NCI-H146 treated with DMSO at 0.1 percent for 48 hours (cell line): ENCODE results near the gene RHPN2.

Experiments used
- DNase-seq: peaks from one replicate; lab custom pipeline; 2025; ENCODE audit not compliant: unreplicated experiment; lab: John Stamatoyannopoulos, UW

The RHPN2 gene

DNA sequence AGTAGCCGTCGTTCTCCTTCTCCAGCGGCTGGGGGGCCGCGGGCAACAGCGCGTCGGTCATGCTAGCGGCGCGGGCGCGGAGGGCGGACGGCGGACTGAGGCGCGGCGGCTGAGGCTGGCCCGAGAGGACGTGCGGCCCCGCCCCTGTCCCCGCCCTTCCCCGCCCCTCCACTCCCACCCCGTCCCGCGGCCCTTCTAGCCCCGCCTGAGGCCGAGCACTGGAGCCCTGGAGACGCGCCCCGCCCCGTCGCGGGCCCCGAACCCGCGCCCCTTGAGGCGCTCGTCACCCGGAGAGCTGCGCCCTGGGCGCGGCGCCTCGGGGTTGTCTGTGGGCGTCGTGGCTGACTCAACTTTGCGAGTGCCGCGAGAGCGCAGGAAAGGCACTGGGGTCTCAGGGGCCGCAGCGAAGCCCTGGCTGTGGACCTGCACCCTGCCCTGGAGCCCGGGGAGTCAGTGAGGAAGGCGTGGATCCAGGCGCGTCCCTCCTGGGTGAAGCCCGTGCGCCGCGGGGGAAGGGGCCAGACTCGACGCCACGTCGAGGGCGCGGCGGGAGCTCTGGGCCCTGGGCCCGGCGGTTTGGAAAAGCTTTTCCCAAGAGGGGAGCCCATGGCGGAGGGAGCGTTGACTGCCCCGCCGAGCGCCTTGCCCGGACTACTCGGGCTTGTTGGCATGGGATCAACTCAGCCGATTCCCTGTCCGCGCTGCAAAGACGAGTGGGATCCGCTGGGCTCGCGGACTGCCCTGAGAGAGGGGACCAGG is at the start of gene RHPN2:
TSS of gene RHPN2 (minus strand) at position 97 of the 759 bp plus-strand sequence. CDS start at position 61, 36 bp downstream.
- DNase-seq: peak; percentile 61

- no peak for DNase-seq
Observed at GRCh38 chr19:33114312-33114711, 49.6 kb upstream of the RHPN2 start.

DNA sequence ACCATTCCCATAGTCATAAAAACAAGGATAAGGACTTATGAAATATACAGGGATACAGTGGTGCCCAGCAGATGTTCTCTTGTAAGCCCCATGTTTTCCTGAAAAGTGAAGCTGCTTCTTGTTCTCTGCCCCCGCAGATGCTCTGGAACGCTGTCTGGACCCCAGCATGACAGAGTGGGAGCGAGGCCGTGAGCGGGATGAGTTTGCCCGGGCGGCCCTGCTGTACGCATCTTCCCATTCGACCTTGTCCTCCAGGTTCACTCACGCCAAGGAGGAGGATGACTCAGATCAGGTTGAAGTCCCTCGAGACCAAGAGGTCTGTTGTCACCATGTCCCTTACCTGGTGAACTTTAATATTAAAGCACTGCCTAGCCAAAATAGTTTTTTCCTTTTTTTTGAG is 46.9 kb upstream of the RHPN2 start:
- no peak for DNase-seq

GRCh38 chr19:33110137-33110910 is 45.6 kb upstream of the RHPN2 start:
- no peak for DNase-seq

GRCh38 chr19:33108161-33108560 is 43.5 kb upstream of the RHPN2 start:
- DNase-seq: no peak

- no peak for DNase-seq
Observed at GRCh38 chr19:33102893-33103292, 38.2 kb upstream of the RHPN2 start.

GRCh38 chr19:33100894-33101644 is 36.4 kb upstream of the RHPN2 start:
- DNase-seq: no peak

GRCh38 chr19:33098055-33098534 is 33.4 kb upstream of the RHPN2 start:
- DNase-seq: no peak

DNA sequence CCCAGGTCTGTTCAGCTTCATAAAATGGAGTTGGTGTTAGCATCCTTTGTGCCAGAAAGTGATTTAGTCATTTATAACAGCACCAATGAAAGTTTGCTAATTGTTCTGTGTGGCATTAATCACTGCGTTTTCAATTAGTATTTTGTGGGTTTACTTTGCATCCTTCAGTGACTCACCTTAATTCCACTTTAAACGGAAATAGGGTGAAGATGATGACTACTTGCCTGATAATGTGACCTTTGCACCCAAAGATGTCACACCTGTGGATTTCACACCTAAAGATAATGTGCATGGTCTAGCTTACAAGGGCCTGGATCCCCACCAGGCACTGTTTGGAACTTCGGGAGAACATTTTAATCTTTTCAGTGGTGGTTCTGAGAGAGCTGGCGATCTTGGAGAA is 31.3 kb upstream of the RHPN2 start:
- no peak for DNase-seq

GRCh38 chr19:33094436-33095067 is 29.9 kb upstream of the RHPN2 start:
- no peak for DNase-seq

- DNase-seq: no peak
Observed at GRCh38 chr19:33093420-33094210, 28.9 kb upstream of the RHPN2 start.

- no peak for DNase-seq
Observed at GRCh38 chr19:33090179-33090578, 25.5 kb upstream of the RHPN2 start.

DNA sequence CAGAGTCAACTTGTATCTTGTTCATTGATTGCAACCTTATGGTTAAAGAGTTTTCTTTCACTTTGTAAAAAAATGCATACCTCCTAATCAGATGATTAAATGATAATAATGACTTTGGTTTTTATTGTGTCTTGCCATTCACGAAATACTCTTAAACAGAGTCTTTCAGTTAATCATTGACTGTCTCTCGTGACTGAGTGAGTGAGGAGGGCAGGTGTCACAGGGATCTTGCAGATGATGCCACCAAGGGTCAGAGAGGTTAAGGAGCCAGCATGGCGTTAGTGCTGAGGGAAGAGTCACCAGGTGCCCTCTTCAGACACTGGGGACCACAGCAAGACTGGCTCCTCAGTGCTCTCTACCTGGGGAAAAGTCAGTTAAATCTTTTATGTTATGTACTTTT is 24.3 kb upstream of the RHPN2 start:
- no peak for DNase-seq

DNA sequence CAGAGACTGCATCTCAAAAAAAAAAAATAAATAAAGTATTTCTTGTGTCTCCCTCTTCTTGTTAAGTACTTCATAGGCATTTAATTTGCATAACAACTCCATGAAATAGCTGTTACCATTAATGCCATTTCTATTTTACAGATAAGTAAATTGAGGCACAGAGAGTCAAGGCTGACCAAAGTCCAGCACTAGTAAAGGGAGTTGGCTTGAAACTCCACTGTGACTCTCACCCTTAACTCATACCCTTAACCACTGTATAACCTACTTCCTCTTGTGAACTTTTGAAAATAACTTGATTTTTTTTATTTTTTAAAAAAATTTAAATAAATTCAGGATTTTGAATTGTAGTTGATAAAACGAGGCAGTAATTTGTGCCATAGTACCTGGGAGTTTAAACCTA is 22.3 kb upstream of the RHPN2 start:
- no peak for DNase-seq

DNA sequence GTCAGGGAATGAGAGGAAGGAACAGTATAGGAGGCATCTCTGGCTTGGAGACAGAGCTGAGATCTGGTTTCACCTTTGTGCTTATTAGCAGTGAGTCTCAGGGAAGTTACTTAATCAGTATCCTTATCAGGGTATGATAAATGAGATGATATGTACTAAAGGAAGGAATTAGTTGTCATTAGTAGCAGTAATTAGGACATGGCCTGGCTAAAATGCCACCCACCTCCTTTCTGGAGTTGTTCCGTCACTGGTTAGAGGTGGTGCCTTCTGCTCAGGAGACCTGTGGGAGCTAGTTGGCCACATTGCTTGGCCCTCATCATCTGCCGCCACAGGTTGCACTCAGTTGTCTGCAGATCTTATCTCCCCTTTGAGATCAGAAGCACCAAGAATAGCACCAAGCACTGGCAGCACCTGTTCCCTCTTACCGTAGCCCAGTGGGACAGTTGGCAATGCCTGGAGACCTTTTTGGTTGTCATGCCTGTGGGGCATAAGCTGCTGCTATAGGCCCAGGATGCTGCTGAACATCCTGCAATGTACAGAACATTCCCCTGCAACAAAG is 21.0 kb upstream of the RHPN2 start:
- DNase-seq: no peak

DNA sequence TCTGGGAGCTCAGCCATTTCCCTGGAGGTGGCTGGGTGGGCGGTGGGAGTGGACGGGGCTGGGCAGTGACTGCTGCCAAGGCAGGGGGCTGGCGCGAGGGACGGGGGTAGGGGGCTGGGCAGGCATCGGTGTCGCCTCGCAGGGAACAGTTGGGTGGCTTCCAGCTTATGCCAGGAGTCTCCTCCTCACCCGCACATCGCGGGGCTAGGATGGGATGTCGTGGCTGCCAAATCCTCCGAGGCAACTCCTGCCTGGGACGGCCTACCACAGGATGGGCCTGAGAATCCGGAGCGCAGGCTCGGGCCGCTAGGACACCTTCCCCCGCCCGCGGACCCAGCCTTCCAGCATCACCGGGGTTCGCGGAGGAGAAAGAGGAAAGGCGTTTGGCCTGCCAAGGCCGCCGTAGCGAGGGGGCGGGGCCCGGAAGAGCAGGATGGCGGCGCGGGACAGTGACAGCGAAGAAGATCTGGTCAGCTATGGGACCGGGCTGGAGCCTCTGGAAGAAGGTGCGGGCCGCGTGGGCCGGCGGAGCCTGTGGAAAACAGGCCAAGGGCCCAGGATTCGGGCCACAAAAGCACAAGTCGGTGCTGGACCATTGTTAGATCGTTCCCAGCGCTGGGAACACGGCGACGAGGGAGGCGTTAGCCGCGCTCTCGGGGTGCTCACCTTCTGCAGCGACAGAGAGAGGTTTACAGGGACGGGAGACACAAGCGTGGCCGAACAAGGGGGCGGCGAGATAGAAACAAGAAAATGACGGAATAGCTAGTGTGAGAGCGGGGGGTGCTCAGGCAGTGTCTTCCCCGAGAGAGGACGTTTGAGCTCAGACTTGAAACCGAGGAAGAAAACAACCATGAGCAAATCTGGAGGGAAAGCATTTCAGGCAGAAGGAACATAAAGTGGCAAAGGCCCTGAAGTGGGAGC is 16.3 kb upstream of the RHPN2 start, which contains the start of gene GPATCH1:
TSS of gene GPATCH1 (plus strand) at position 421 of the 921 bp plus-strand sequence. CDS start at position 434, 13 bp downstream.
- DNase-seq: peak; percentile 76

- no peak for DNase-seq
Observed at GRCh38 chr19:33075519-33075918, 10.8 kb upstream of the RHPN2 start.

- DNase-seq: no peak
Observed at GRCh38 chr19:33071887-33072286, 7.2 kb upstream of the RHPN2 start.

DNA sequence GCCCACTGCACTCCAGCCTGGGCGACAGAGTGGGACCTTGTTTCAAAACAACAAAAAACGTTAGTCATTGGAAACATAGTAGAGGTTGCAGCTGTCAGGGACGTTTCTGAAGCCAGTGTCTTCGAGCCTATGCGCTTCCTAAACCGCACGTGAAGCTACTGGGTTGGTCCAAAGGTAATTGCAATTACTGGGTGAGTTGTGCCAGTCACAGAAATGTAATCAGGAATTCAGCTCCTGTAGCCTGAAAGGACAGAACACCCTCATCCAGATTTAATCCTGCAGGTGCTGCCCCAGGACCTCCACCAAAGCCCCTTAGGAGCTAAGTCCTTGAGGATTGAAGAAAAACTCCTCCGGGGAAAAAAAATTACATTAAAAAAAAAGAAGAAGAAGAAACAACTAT is 2.4 kb upstream of the RHPN2 start:
- DNase-seq: no peak
